ENCODE measurements around the gene NHERF1.

Gene NHERF1

GRCh38 chr17:74782571-74782970, 34.1 kb downstream of the NHERF1 start:
- TF ChIP-seq POLR2AphosphoS5 (IDR thresholded peaks at IDR 0.05; ENCODE audit: low read depth, low read length) (no peak), REST (IDR thresholded peaks at IDR 0.05; ENCODE audit: insufficient read depth in 1 of 2, low read depth in 2 of 2, low read length in 2 of 2) (no peak), FOXP2 (optimal IDR thresholded peaks at IDR 0.05; ENCODE audit: borderline replicate concordance, extremely low read depth, extremely low read length, insufficient read depth) (no peak), TAF1 (IDR thresholded peaks at IDR 0.05; ENCODE audit: borderline replicate concordance, insufficient read depth, low read length) (no peak), SIN3A (IDR thresholded peaks at IDR 0.05; ENCODE audit: borderline replicate concordance, insufficient read depth, low read length) (no peak)

DNA sequence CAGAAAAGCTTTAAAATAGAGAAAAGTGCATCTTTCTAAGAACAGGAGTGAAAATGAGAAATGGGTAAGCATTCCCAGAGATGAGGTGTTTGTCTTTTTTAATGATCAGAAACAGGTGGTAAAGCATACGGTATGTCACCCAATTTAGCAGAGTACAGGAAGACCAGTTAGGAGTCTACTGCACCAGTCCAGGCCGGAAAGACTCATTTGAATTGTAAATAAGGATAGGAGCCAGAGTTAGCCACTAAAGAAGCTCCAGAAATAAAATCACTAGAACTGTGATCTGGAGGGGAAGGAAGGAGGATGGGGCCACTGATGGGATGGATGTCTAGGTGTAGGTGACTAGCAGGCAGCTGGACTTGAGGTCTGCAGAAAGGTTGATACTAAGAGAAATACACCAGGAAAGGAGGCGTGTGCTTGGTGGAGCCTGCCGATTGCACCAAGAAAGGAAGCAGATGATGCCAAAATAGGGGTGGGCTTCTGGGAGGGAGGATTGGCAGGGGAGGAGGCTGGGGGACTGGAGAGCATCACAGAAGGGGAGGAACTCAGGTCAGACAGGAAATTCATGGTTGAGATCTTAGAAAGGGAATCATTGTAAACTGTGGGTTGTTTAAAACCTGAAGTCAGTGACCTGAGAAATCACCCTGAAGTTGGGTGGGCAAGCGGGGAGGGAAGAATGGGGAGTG, 35.8 kb downstream of the NHERF1 start:
- TF ChIP-seq REST (IDR thresholded peaks at IDR 0.05; ENCODE audit: insufficient read depth in 1 of 2, low read depth in 2 of 2, low read length in 2 of 2) (no peak), POLR2AphosphoS5 (IDR thresholded peaks at IDR 0.05; ENCODE audit: low read depth, low read length) (no peak), FOXP2 (optimal IDR thresholded peaks at IDR 0.05; ENCODE audit: borderline replicate concordance, extremely low read depth, extremely low read length, insufficient read depth) (no peak), SIN3A (IDR thresholded peaks at IDR 0.05; ENCODE audit: borderline replicate concordance, insufficient read depth, low read length) (no peak), TAF1 (IDR thresholded peaks at IDR 0.05; ENCODE audit: borderline replicate concordance, insufficient read depth, low read length) (no peak)

GRCh38 chr17:74785096-74785980, 36.9 kb downstream of the NHERF1 start:
- TF ChIP-seq SIN3A (IDR thresholded peaks at IDR 0.05; ENCODE audit: borderline replicate concordance, insufficient read depth, low read length) (no peak), REST (IDR thresholded peaks at IDR 0.05; ENCODE audit: insufficient read depth in 1 of 2, low read depth in 2 of 2, low read length in 2 of 2) (no peak), POLR2AphosphoS5 (IDR thresholded peaks at IDR 0.05; ENCODE audit: low read depth, low read length) (no peak), TAF1 (IDR thresholded peaks at IDR 0.05; ENCODE audit: borderline replicate concordance, insufficient read depth, low read length) (no peak), FOXP2 (optimal IDR thresholded peaks at IDR 0.05; ENCODE audit: borderline replicate concordance, extremely low read depth, extremely low read length, insufficient read depth) (no peak)

DNA sequence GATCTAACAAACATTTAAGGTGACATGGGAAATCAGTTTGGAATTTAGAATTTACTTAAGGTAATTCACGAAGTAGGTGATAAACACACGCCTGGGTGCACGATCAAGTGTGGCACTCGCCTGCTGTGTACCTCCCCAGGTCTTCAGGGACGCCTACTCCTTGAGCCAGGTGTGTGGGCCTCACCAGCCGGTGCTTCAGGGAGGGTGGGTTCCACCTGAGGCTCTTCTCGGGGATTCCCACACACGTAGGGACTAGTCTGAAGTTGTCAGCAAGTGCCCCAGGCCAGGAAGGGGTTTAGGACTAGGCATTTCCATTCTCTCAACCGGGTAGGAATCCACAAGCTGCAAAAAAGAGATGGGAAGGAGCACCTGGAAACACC, 37.5 kb downstream of the NHERF1 start:
- no peak for TF ChIP-seq SIN3A (IDR thresholded peaks at IDR 0.05; ENCODE audit: borderline replicate concordance, insufficient read depth, low read length)
- TF ChIP-seq POLR2AphosphoS5 (IDR thresholded peaks at IDR 0.05; ENCODE audit: low read depth, low read length): no peak
- TF ChIP-seq FOXP2 (optimal IDR thresholded peaks at IDR 0.05; ENCODE audit: borderline replicate concordance, extremely low read depth, extremely low read length, insufficient read depth): no peak
- TF ChIP-seq TAF1 (IDR thresholded peaks at IDR 0.05; ENCODE audit: borderline replicate concordance, insufficient read depth, low read length): no peak
- no peak for TF ChIP-seq REST (IDR thresholded peaks at IDR 0.05; ENCODE audit: insufficient read depth in 1 of 2, low read depth in 2 of 2, low read length in 2 of 2)
